HepG2 (cell line): ENCODE data around the gene NOTUM. TPM values are rescaled to one million over a fixed set of nuclear protein-coding genes. Genes with fewer than 3 reads are reported as not detected.

Experiments used
- ATM ChIP-seq: fragments of 450-650 bp; IDR thresholded peaks from 2 replicates; pipeline ENCODE4 v1.7.1; 2017; ENCODE audit warnings: mild to moderate bottlenecking, borderline replicate concordance
- CAMTA2 ChIP-seq: sonication (generic); formaldehyde crosslinking; IDR thresholded peaks from 2 replicates; pipeline ENCODE4 v1.4.0; 2020; ENCODE audit warnings: mild to moderate bottlenecking, missing genetic modification reagents, borderline replicate concordance
- HMGXB3 ChIP-seq: sonication (generic); formaldehyde crosslinking; IDR thresholded peaks from 2 replicates; pipeline ENCODE4 v1.4.0; 2020; ENCODE audit warnings: missing genetic modification reagents, borderline replicate concordance
- RFXANK ChIP-seq: IDR thresholded peaks from 2 replicates; pipeline ENCODE4 v1.6.1; 2016
- TARDBP ChIP-seq: sonication (generic); formaldehyde crosslinking; IDR thresholded peaks from 2 replicates; pipeline ENCODE4 v1.8.0; 2022; ENCODE audit warnings: mild to moderate bottlenecking, missing genetic modification reagents
- ZBTB33 ChIP-seq: sonication (generic); formaldehyde crosslinking; IDR thresholded peaks from 2 replicates; pipeline ENCODE4 v1.4.0; 2020; ENCODE audit warnings: missing genetic modification reagents
- ZNF143 ChIP-seq: sonication (generic); formaldehyde crosslinking; IDR thresholded peaks from 2 replicates; pipeline ENCODE4 v1.4.0; 2020; ENCODE audit warnings: missing genetic modification reagents
- ZNF318 ChIP-seq: sonication (generic); formaldehyde crosslinking; IDR thresholded peaks from 2 replicates; pipeline ENCODE4 v1.4.0; 2020; ENCODE audit warnings: mild to moderate bottlenecking, missing genetic modification reagents
- ZNF574 ChIP-seq: sonication (generic); formaldehyde crosslinking; IDR thresholded peaks from 2 replicates; pipeline ENCODE4 v1.4.0; 2020; ENCODE audit warnings: missing genetic modification reagents
- ZNF75D ChIP-seq: sonication (generic); formaldehyde crosslinking; IDR thresholded peaks from 2 replicates; pipeline ENCODE4 v1.8.1; 2023; ENCODE audit warnings: missing genetic modification reagents, mild to moderate bottlenecking, borderline replicate concordance
- polyA plus RNA-seq, 8 experiments: library from polyadenylated mRNA; depleted of rRNA in 3 of 8; stranded (reverse) in 7 of 8; unstranded in 1 of 8; fragments of >200 nt; fragmentation: Illumina TruSeq in 4 of 8; extraction: Trizol in 4 of 8; gene quantifications; 2 replicates each; pipeline versions ENCODE4 v1.2.1 to v1.2.3, GENCODE V29; 2011 to 2016; ENCODE audit warnings: low read depth in 4 of 8, missing spikeins in 1 of 8, mixed read lengths in 1 of 8; ENCODE audit not compliant: insufficient read depth in 1 of 8
- total RNA-seq, 5 experiments: library from RNA; depleted of rRNA; stranded (reverse); fragments of >200 nt; fragmentation: Illumina TruSeq; extraction: Trizol; gene quantifications; 2 replicates each; pipeline ENCODE4 v1.2.3, GENCODE V29; 2016; ENCODE audit warnings: low read depth in 1 of 5

NOTUM gene
- total and polyA plus RNA-seq, 2 of the 13 experiments (the other 11 are each of a cell fraction or from before 2014, with no cell fraction given) = 150 to 160 TPM

- TF ChIP-seq CAMTA2 = peak; percentile 83; the same call in 1 of the 2 replicates
- no peak for TF ChIP-seq HMGXB3 (CRISPR knock-in tag)
- TF ChIP-seq RFXANK = no peak
- no peak for TF ChIP-seq ATM
- no peak for TF ChIP-seq ZNF143 (CRISPR knock-in tag)
- no peak for TF ChIP-seq ZNF75D (CRISPR knock-in tag)
- TF ChIP-seq ZBTB33 (CRISPR knock-in tag) = 0 out of 2 replicates have a peak, but pooled peaks have one; percentile 4
- no peak for TF ChIP-seq TARDBP (CRISPR knock-in tag)
- peak; percentile 78; the same call in 1 of the 2 replicates for TF ChIP-seq ZNF318 (CRISPR knock-in tag)
- no peak; the same call in none of the 2 replicates for TF ChIP-seq ZNF574 (CRISPR knock-in tag)
These were observed 643 bp downstream of the NOTUM start (continued) for GRCh38 chr17:81960130-81960958.
